SK-N-SH (cell line): ENCODE measurements around the gene CXorf65. TPM values are rescaled to one million over a fixed set of nuclear protein-coding genes. Genes with fewer than 3 reads are reported as not detected.

Experiments used
- CTCF ChIA-PET: fragments of 300-600, 350-600 bp; formaldehyde crosslinking; extraction: SDS; loops from one replicate; lab custom pipeline; 2021; lab: Yijun Ruan, JAX
- POLR2A ChIA-PET: fragments of 350-600 bp; sonication (Branson Sonifier 250); formaldehyde crosslinking; extraction: SDS; loops from one replicate; lab custom pipeline; 2020; ENCODE audit warnings: antibody characterized with exemption, inconsistent platforms; lab: Yijun Ruan, JAX
- DNase-seq: peaks from one replicate; pipeline ENCODE4 v3.0.0; 2012
- H2AFZ ChIP-seq: fragments of 200-600 bp; sonication (generic); 2 replicates; pipeline ENCODE4 v1.8.1; 2016; ENCODE audit warnings: antibody characterized with exemption, mild to moderate bottlenecking, low read depth
- H3F3A ChIP-seq: fragments of 200-600 bp; sonication (generic); replicated peaks from 2 replicates; pipeline ENCODE3; 2016; ENCODE audit warnings: antibody characterized with exemption, mild to moderate bottlenecking; ENCODE audit not compliant: insufficient read depth
- H3K27ac ChIP-seq, 2 experiments: fragments of 200-500 bp in 1 of 2; fragments of 200-600 bp in 1 of 2; sonication (Bioruptor generic) in 1 of 2; sonication (generic), shearing (Covaris generic) in 1 of 2; 2 replicates each; pipeline versions ENCODE4 v1.5.1 to v1.6.1; 2014 to 2016; ENCODE audit warnings: low read depth in 2 of 2, inconsistent platforms in 1 of 2, low read length in 1 of 2, mild to moderate bottlenecking in 1 of 2, mixed read lengths in 1 of 2
- H3K27me3 ChIP-seq: fragments of 200-600 bp; sonication (generic), shearing (Covaris generic); 2 replicates; pipeline ENCODE4 v1.6.1; 2016; ENCODE audit warnings: mixed run types; ENCODE audit not compliant: insufficient read depth
- H3K36me3 ChIP-seq, 2 experiments: fragments of 200-500 bp in 1 of 2; fragments of 200-600 bp in 1 of 2; sonication (Bioruptor generic) in 1 of 2; sonication (generic) in 1 of 2; replicated peaks in 1 of 2; 2 replicates each; pipeline versions ENCODE3 to v1.5.1; 2014 to 2016; ENCODE audit warnings: low read length in 1 of 2, mild to moderate bottlenecking in 1 of 2; ENCODE audit not compliant: insufficient read depth in 2 of 2, control insufficient read depth in 1 of 2
- H3K4me1 ChIP-seq, 2 experiments: fragments of 200-500 bp in 1 of 2; fragments of 200-600 bp in 1 of 2; sonication (Bioruptor generic) in 1 of 2; sonication (generic), shearing (Covaris generic) in 1 of 2; 2 replicates each; pipeline versions ENCODE4 v1.5.1 to v1.6.1; 2014 to 2016; ENCODE audit warnings: low read depth in 1 of 2, low read length in 1 of 2, mixed run types in 1 of 2; ENCODE audit not compliant: insufficient read depth in 2 of 2, control insufficient read depth in 1 of 2
- H3K4me2 ChIP-seq: fragments of 200-600 bp; sonication (generic), shearing (Covaris generic); 2 replicates; pipeline ENCODE4 v1.6.1; 2017; ENCODE audit warnings: mixed run types
- H3K4me3 ChIP-seq, 2 experiments: fragments of 200-500 bp in 1 of 2; fragments of 200-600 bp in 1 of 2; sonication (Bioruptor generic) in 1 of 2; sonication (generic), shearing (Covaris generic) in 1 of 2; 2 replicates each; pipeline versions ENCODE4 v1.5.1 to v1.8.1; 2014 to 2016; ENCODE audit warnings: low read depth in 2 of 2, inconsistent platforms in 1 of 2, low read length in 1 of 2, mild to moderate bottlenecking in 1 of 2, mixed read lengths in 1 of 2, moderate library complexity in 1 of 2
- H3K79me2 ChIP-seq: fragments of 200-600 bp; sonication (generic); 2 replicates; pipeline ENCODE4 v1.8.1; 2017; ENCODE audit warnings: mild to moderate bottlenecking; ENCODE audit not compliant: insufficient read depth
- H3K9ac ChIP-seq: fragments of 200-600 bp; sonication (generic); 2 replicates; pipeline ENCODE4 v1.6.1; 2017; ENCODE audit warnings: mixed run types
- H3K9me2 ChIP-seq: fragments of 200-600 bp; sonication (generic); 2 replicates; pipeline ENCODE4 v1.6.1; 2017; ENCODE audit warnings: mixed run types
- H3K9me3 ChIP-seq: fragments of 200-600 bp; sonication (generic); 2 replicates; pipeline ENCODE4 v1.6.1; 2017; ENCODE audit warnings: mixed run types, mild to moderate bottlenecking, moderate library complexity
- H4K20me1 ChIP-seq: fragments of 200-600 bp; sonication (generic); 2 replicates; pipeline ENCODE4 v1.6.1; 2017; ENCODE audit warnings: mild to moderate bottlenecking, mixed run types; ENCODE audit not compliant: insufficient read depth
- CTCF ChIP-seq: fragments of 200-600 bp; sonication (generic); IDR thresholded peaks from 2 replicates; pipeline ENCODE4 v1.6.1; 2017; ENCODE audit warnings: antibody characterized with exemption, mild to moderate bottlenecking, moderate library complexity
- ELF1 ChIP-seq: IDR thresholded peaks from 2 replicates; pipeline ENCODE4 v1.4.0; 2012
- EP300 ChIP-seq, 2 experiments: IDR thresholded peaks; 2 replicates each; pipeline versions ENCODE4 v1.4.0 to v1.6.1; 2012; ENCODE audit warnings: borderline replicate concordance in 1 of 2, low read depth in 1 of 2, low read length in 1 of 2
- EZH2phosphoT487 ChIP-seq: fragments of 200-600 bp; sonication (generic); IDR thresholded peaks from 2 replicates; pipeline ENCODE4 v1.6.1; 2017; ENCODE audit warnings: low read depth, mixed run types, mild to moderate bottlenecking, antibody characterized with exemption, moderate library complexity, borderline replicate concordance
- FOXJ3 ChIP-seq: sonication (generic); formaldehyde crosslinking; IDR thresholded peaks from 2 replicates; pipeline ENCODE4 v1.5.1; 2020; ENCODE audit warnings: mild to moderate bottlenecking, missing genetic modification reagents
- GABPA ChIP-seq: IDR thresholded peaks from 2 replicates; pipeline ENCODE4 v1.4.0; 2012; ENCODE audit warnings: low read depth, mild to moderate bottlenecking
- GATA2 ChIP-seq: sonication (generic); formaldehyde crosslinking; IDR thresholded peaks from 2 replicates; pipeline ENCODE4 v1.5.0; 2020; ENCODE audit warnings: mild to moderate bottlenecking, missing genetic modification reagents
- NFIC ChIP-seq: IDR thresholded peaks from 2 replicates; pipeline ENCODE4 v1.4.0; 2012; ENCODE audit warnings: borderline replicate concordance
- NRF1 ChIP-seq: IDR thresholded peaks from 2 replicates; pipeline ENCODE4 v1.6.1; 2012; ENCODE audit warnings: low read depth, mild to moderate bottlenecking, low read length
- PBX3 ChIP-seq: IDR thresholded peaks from 2 replicates; pipeline ENCODE4; 2012
- POLR2AphosphoS5 ChIP-seq: IDR thresholded peaks from 2 replicates; pipeline ENCODE4 v1.6.1; 2012; ENCODE audit warnings: low read depth, low read length
- RCOR1 ChIP-seq: fragments of 150-350 bp; IDR thresholded peaks from 2 replicates; pipeline ENCODE4 v1.6.1; 2017; ENCODE audit warnings: antibody characterized with exemption, low read length
- REST ChIP-seq: IDR thresholded peaks from 2 replicates; pipeline ENCODE4 v1.6.1; 2012; ENCODE audit warnings: mild to moderate bottlenecking, low read depth, low read length, moderate library complexity
- TAF1 ChIP-seq: IDR thresholded peaks from 2 replicates; pipeline ENCODE4 v1.6.1; 2012; ENCODE audit warnings: low read depth, mild to moderate bottlenecking, low read length, moderate library complexity, borderline replicate concordance
- WGBS: methylation state at CpG from one replicate; pipeline ENCODE4 v1.1.6; 2017; ENCODE audit warnings: low lambda C conversion rate; 5-methylcytosine and 5-hydroxymethylcytosine counted together
- polyA plus RNA-seq, 3 experiments: library from polyadenylated mRNA; depleted of rRNA; stranded (reverse); fragments of >200 nt; gene quantifications; 2 replicates each; pipeline ENCODE4 v1.2.3, GENCODE V29; 2012

The CXorf65 gene
- polyA plus RNA-seq, 1 of the 3 experiments (the other 2 are of a cell fraction), result not detected

GRCh38 chrX:71057848-71058530 is 48.6 kb downstream of the CXorf65 start:
- Histone ChIP-seq H3F3A (no peaks in the 10 kb centered on the region), H3K27ac (no peak overlapping the region), H3K9ac (no peak overlapping the region), H3K36me3 (peaks cover 12 to 13% of the 10 kb centered on the region in 2 experiments), H3K4me2 (no peak overlapping the region), H4K20me1 (no peaks in the 10 kb centered on the region), H3K9me3 (no peaks in the 10 kb centered on the region), H2AFZ (no peak overlapping the region), H3K9me2 (no peaks in the 10 kb centered on the region), H3K4me3 (no peak overlapping the region), H3K27me3 (no peaks in the 10 kb centered on the region), H3K79me2 (0 out of 2 replicates have a peak, but pooled peaks cover 3% of the 10 kb centered on the region), H3K4me1 (no peaks in the 10 kb centered on the region)
- CTCF ChIA-PET, result no interaction called here
- no peak for DNase-seq
- WGBS, result 42% methylated on average over 3 of the region's 3 CpGs
- no peak for TF ChIP-seq GABPA
- no peak for TF ChIP-seq NFIC
- TF ChIP-seq EZH2phosphoT487, result no peak
- TF ChIP-seq REST, result no peak
- no peak for TF ChIP-seq EP300 (IDR thresholded peaks at IDR 0.05; ENCODE audit: borderline replicate concordance in 1 of 2, low read depth in 1 of 2, low read length in 1 of 2)
- TF ChIP-seq TAF1, result no peak
- no peak for TF ChIP-seq FOXJ3 (CRISPR knock-in tag)
- no peak for TF ChIP-seq CTCF
- no peak for TF ChIP-seq NRF1
- no peak for TF ChIP-seq RCOR1
- no peak for TF ChIP-seq ELF1
- TF ChIP-seq PBX3, result no peak
- TF ChIP-seq GATA2 (CRISPR knock-in tag), result no peak
- no peak for TF ChIP-seq POLR2AphosphoS5
- POLR2A ChIA-PET, result no interaction called here
